Transverse colon (tissue), 4 donors: ENCODE results near the gene SDK2. TPM values are rescaled to one million over a fixed set of nuclear protein-coding genes. Genes with fewer than 3 reads are reported as not detected.
A peak's percentile ranks its signal among the peaks of the same experiment; 100 is the strongest.

Experiments used
- DNase-seq: peaks from one replicate; pipeline ENCODE4 v3.0.0-alpha.2; 2019
- H3K27ac ChIP-seq, 4 donors: fragments of 200-600 bp; sonication (generic); 2 replicates each; pipeline ENCODE4 v1.5.1; 2016 to 2018; ENCODE audit warnings: inconsistent platforms in 4 of 4
- H3K27me3 ChIP-seq: fragments of 200-600 bp; sonication (generic); 2 replicates; pipeline ENCODE4 v1.5.1; 2017; ENCODE audit warnings: inconsistent platforms
- H3K36me3 ChIP-seq, 4 donors: fragments of 200-600 bp; sonication (generic); 2 replicates each; pipeline ENCODE4 v1.5.1; 2017 to 2019; ENCODE audit warnings: inconsistent platforms in 4 of 4
- H3K4me1 ChIP-seq, 4 donors: fragments of 200-600 bp; sonication (generic); 2 replicates each; pipeline ENCODE4 v1.5.1; 2017 to 2020; ENCODE audit warnings: inconsistent platforms in 4 of 4
- H3K4me3 ChIP-seq, 4 donors: fragments of 200-600 bp; sonication (generic); 1 replicate in 1 of 4; 2 replicates in 3 of 4; pipeline versions ENCODE4 v1.5.1 to v1.6.1; 2017 to 2019; ENCODE audit warnings: inconsistent platforms in 4 of 4
- H3K9me3 ChIP-seq, 2 donors: fragments of 200-600 bp; sonication (generic); 2 replicates each; pipeline ENCODE4 v1.5.1; 2017 to 2019; ENCODE audit warnings: inconsistent platforms in 2 of 2
- CTCF ChIP-seq, 5 experiments: fragments of 200-600 bp in 3 of 5; fragments of 450-650 bp in 2 of 5; sonication (generic) in 3 of 5; IDR thresholded peaks; 1 replicate in 2 of 5; 2 replicates in 3 of 5; pipeline ENCODE4 v1.5.1; 2016 to 2017; ENCODE audit warnings: antibody characterized with exemption in 5 of 5, inconsistent platforms in 3 of 5, mild to moderate bottlenecking in 2 of 5, moderate library complexity in 1 of 5
- EP300 ChIP-seq: sonication (generic); formaldehyde crosslinking; IDR thresholded peaks from one replicate; pipeline ENCODE4 v1.6.1; 2017; ENCODE audit warnings: antibody characterized with exemption, low read depth
- POLR2A ChIP-seq: fragments of 450-650 bp; IDR thresholded peaks from one replicate; pipeline ENCODE4 v1.6.1; 2016; ENCODE audit warnings: antibody characterized with exemption, mild to moderate bottlenecking, moderate library complexity
- POLR2AphosphoS5 ChIP-seq, 3 donors: sonication (generic); formaldehyde crosslinking; IDR thresholded peaks; one replicate each; pipeline ENCODE4 v1.6.1; 2016; ENCODE audit warnings: antibody characterized with exemption in 3 of 3
- WGBS, 2 donors: methylation state at CpG; one replicate each; pipeline ENCODE4 v1.1.5; 2018; ENCODE audit warnings: low coverage in 1 of 2; 5-methylcytosine and 5-hydroxymethylcytosine counted together
- in situ Hi-C, 4 donors: fragments of 200-750 bp; cut with MboI; loops; one replicate each; pipeline versions ENCODE4 v1.15.0 to v1.15.1; 2017; ENCODE audit warnings: low sequenced_read_pairs in 3 of 4, low pct_ligation_motif_present in 1 of 4, low pct_unique_long_range_greater_than_20kb in 1 of 4
- intact Hi-C: fragments of 100-400 bp; cut with DNase I; formaldehyde crosslinking; loops from one replicate; pipeline ENCODE4 v1.15.1; 2023; ENCODE audit warnings: low total_unique reads
- total RNA-seq, 4 donors: library from RNA; depleted of rRNA; stranded (reverse); fragments of >200 nt; gene quantifications; one replicate each; pipeline ENCODE4 v1.1.0, GENCODE V29; 2016

Gene SDK2
- total RNA-seq, 4 donors from 2014 or later = 2.6 to 9.8 (median 3.4) TPM

GRCh38 chr17:73641826-73642600 is 2.2 kb downstream of the SDK2 start:
- intact Hi-C loops (no loop called here), in situ Hi-C loops (no loop called here)
- Histone ChIP-seq H3K27me3 (peaks cover 63% of the 10 kb centered on the region), H3K36me3 (no peaks in the 10 kb centered on the region), H3K9me3 (no peaks in the 10 kb centered on the region), H3K4me3 (no peak overlapping the region), H3K4me1 (peaks cover 11 to 39% (median 30%) of the 10 kb centered on the region in 4 donors), H3K27ac (no peak overlapping the region)
- WGBS, 2 donors = 76% methylated on average over 12 of the region's 12 CpGs; no CpG with 5 or more reads in 1 of the 2 donors
- no peak for DNase-seq
- TF ChIP-seq EP300 (no peak), CTCF (IDR thresholded peaks at IDR 0.05) (no peak), POLR2AphosphoS5 (IDR thresholded peaks at IDR 0.05) (no peak)

GRCh38 chr17:73640691-73641090 is 3.6 kb downstream of the SDK2 start:
- intact Hi-C loops = no loop called here

GRCh38 chr17:73639932-73640331 is 4.3 kb downstream of the SDK2 start:
- WGBS, 2 donors = 26 to 56% methylated on average over 6 to 12 of the region's 12 CpGs
- Histone ChIP-seq H3K27ac (no peak overlapping the region), H3K9me3 (no peaks in the 10 kb centered on the region), H3K36me3 (no peaks in the 10 kb centered on the region), H3K27me3 (peaks cover 46% of the 10 kb centered on the region), H3K4me3 (no peak overlapping the region), H3K4me1 (peaks cover 11 to 32% (median 23%) of the 10 kb centered on the region in 4 donors)
- in situ Hi-C loops (no loop called here), intact Hi-C loops (no loop called here)
- peak; percentile 46 for DNase-seq
- TF ChIP-seq CTCF (IDR thresholded peaks at IDR 0.05) = no peak

More at GRCh38 chr17:73640691-73641090, 3.6 kb downstream of the SDK2 start:
- no peaks in the 10 kb centered on the region for H3K36me3 ChIP-seq
- H3K27me3 ChIP-seq = peaks cover 53% of the 10 kb centered on the region
- peaks cover 11 to 37% (median 28%) of the 10 kb centered on the region in 4 donors for H3K4me1 ChIP-seq
- no peaks in the 10 kb centered on the region for H3K9me3 ChIP-seq
- H3K4me3 ChIP-seq = no peak overlapping the region
- in situ Hi-C loops = no loop called here
- WGBS, 2 donors = 74 to 80% methylated on average over 1 to 4 of the region's 4 CpGs
- no peak for TF ChIP-seq POLR2A
- TF ChIP-seq EP300 = no peak
- TF ChIP-seq POLR2AphosphoS5 (IDR thresholded peaks at IDR 0.05) = no peak
- TF ChIP-seq CTCF (IDR thresholded peaks at IDR 0.05) = no peak
- no peak for DNase-seq
- H3K27ac ChIP-seq = no peak overlapping the region

GRCh38 chr17:73639322-73639721 is 4.9 kb downstream of the SDK2 start:
- Histone ChIP-seq H3K36me3 (no peaks in the 10 kb centered on the region), H3K4me1 (peaks cover 10 to 28% (median 20%) of the 10 kb centered on the region in 4 donors), H3K27ac (no peak overlapping the region), H3K9me3 (no peaks in the 10 kb centered on the region), H3K4me3 (no peak overlapping the region), H3K27me3 (peaks cover 40% of the 10 kb centered on the region)
- in situ Hi-C loops = no loop called here
- 73 to 88% methylated on average over 3 to 11 of the region's 11 CpGs for WGBS, 2 donors
- intact Hi-C loops = no loop called here
- no peak for DNase-seq
- no peak for TF ChIP-seq EP300
- TF ChIP-seq CTCF (IDR thresholded peaks at IDR 0.05) = no peak
- no peak for TF ChIP-seq POLR2A
- no peak for TF ChIP-seq POLR2AphosphoS5 (IDR thresholded peaks at IDR 0.05)
